ENCODE results near the gene KYAT1. TPM values are rescaled to one million over a fixed set of nuclear protein-coding genes. Genes with fewer than 3 reads are reported as not detected.

Gene KYAT1
- polyA plus RNA-seq, 1 donor (not counting 4 experiments of a cell fraction or from before 2014, with no cell fraction given): 10.9 TPM

GRCh38 chr9:128898382-128898781 lies 16.6 kb upstream of the KYAT1 start:
- Histone ChIP-seq H3K9ac (ENCODE audit: control insufficient read depth, extremely low read depth, insufficient read depth, low read length) (no peak overlapping the region), H3K79me2 (ENCODE audit: control insufficient read depth, insufficient read depth, low read length) (peaks cover 57% of the 10 kb centered on the region), H3K36me3 (ENCODE audit: control insufficient read depth in 2 of 2, extremely low read depth in 1 of 2, insufficient read depth in 2 of 2, low read length in 2 of 2) (peaks cover 10 to 63% of the 10 kb centered on the region in 2 experiments), H3K4me1 (ENCODE audit: control insufficient read depth, extremely low read depth, insufficient read depth, low read length) (peaks cover 69% of the 10 kb centered on the region), H3K4me3 (ENCODE audit: control insufficient read depth in 2 of 3, extremely low read depth in 1 of 3, insufficient read depth in 2 of 3, low read depth in 1 of 3, low read length in 3 of 3) (no peak overlapping the region), H2AFZ (ENCODE audit: control insufficient read depth, low read length) (no peak overlapping the region), H3K27ac (ENCODE audit: control insufficient read depth, insufficient read depth, low read length) (peak overlapping the region; percentile 75), H4K20me1 (ENCODE audit: control insufficient read depth, extremely low read depth, insufficient read depth, low read length) (no peaks in the 10 kb centered on the region), H3K9me1 (ENCODE audit: control insufficient read depth, extremely low read depth, insufficient read depth, low read length) (no peaks in the 10 kb centered on the region), H3K9me3 (ENCODE audit: control insufficient read depth, low read depth, low read length) (no peaks in the 10 kb centered on the region), H3K4me2 (ENCODE audit: control insufficient read depth, extremely low read depth, insufficient read depth, low read depth, low read length) (no peak overlapping the region), H3K27me3 (ENCODE audit: control insufficient read depth, extremely low read depth, insufficient read depth, low read length) (no peaks in the 10 kb centered on the region)
- no peak for DNase-seq (ENCODE audit: low read depth, low spot score)
- TF ChIP-seq CTCF (optimal IDR thresholded peaks at IDR 0.05 in 1 of 3, IDR thresholded peaks at IDR 0.05 in 1 of 3, conservative IDR thresholded peaks at IDR 0.05 in 1 of 3; ENCODE audit: extremely low read depth in 1 of 3, insufficient read depth in 2 of 3, low read length in 3 of 3) (no peak), EZH2 (IDR thresholded peaks at IDR 0.05; ENCODE audit: low read length) (no peak)
- dilution Hi-C loops (cut with MboI; ENCODE audit: extremely low pct_ligation_motif_present, low sequenced_read_pairs): no loop called here
- FAIRE-seq: peak; percentile 53

GRCh38 chr9:128895556-128895955 lies 13.8 kb upstream of the KYAT1 start:
- H3K9ac ChIP-seq (ENCODE audit: control insufficient read depth, extremely low read depth, insufficient read depth, low read length): no peak overlapping the region
- no peak overlapping the region for H2AFZ ChIP-seq (ENCODE audit: control insufficient read depth, low read length)
- no peaks in the 10 kb centered on the region for H4K20me1 ChIP-seq (ENCODE audit: control insufficient read depth, extremely low read depth, insufficient read depth, low read length)
- no peaks in the 10 kb centered on the region for H3K9me1 ChIP-seq (ENCODE audit: control insufficient read depth, extremely low read depth, insufficient read depth, low read length)
- TF ChIP-seq EZH2 (IDR thresholded peaks at IDR 0.05; ENCODE audit: low read length): no peak
- TF ChIP-seq CTCF (optimal IDR thresholded peaks at IDR 0.05 in 1 of 3, IDR thresholded peaks at IDR 0.05 in 1 of 3, conservative IDR thresholded peaks at IDR 0.05 in 1 of 3; ENCODE audit: extremely low read depth in 1 of 3, insufficient read depth in 2 of 3, low read length in 3 of 3): no peak
- no peak overlapping the region for H3K4me3 ChIP-seq (ENCODE audit: control insufficient read depth in 2 of 3, extremely low read depth in 1 of 3, insufficient read depth in 2 of 3, low read depth in 1 of 3, low read length in 3 of 3)
- no peak for DNase-seq (ENCODE audit: low read depth, low spot score)
- H3K4me2 ChIP-seq (ENCODE audit: control insufficient read depth, extremely low read depth, insufficient read depth, low read depth, low read length): no peak overlapping the region
- peaks cover 56% of the 10 kb centered on the region for H3K79me2 ChIP-seq (ENCODE audit: control insufficient read depth, insufficient read depth, low read length)
- H3K36me3 ChIP-seq (ENCODE audit: control insufficient read depth in 2 of 2, extremely low read depth in 1 of 2, insufficient read depth in 2 of 2, low read length in 2 of 2): peaks cover 13 to 52% of the 10 kb centered on the region in 2 experiments
- peaks cover 66% of the 10 kb centered on the region for H3K4me1 ChIP-seq (ENCODE audit: control insufficient read depth, extremely low read depth, insufficient read depth, low read length)
- no peaks in the 10 kb centered on the region for H3K27me3 ChIP-seq (ENCODE audit: control insufficient read depth, extremely low read depth, insufficient read depth, low read length)
- H3K27ac ChIP-seq (ENCODE audit: control insufficient read depth, insufficient read depth, low read length): no peak overlapping the region
- no peaks in the 10 kb centered on the region for H3K9me3 ChIP-seq (ENCODE audit: control insufficient read depth, low read depth, low read length)
- FAIRE-seq: no peak
- dilution Hi-C loops (cut with MboI; ENCODE audit: extremely low pct_ligation_motif_present, low sequenced_read_pairs): no loop called here

Data from keratinocyte (primary cell).